T-helper 2 cell treated with Interferon-gamma antibody and Interleukin-4, amounts not matched to agents 5 μg/mL and 100 μg/mL, for 36 hours (primary cell): ENCODE data around the gene ZBTB37.
A peak's percentile ranks its signal among the peaks of the same experiment; 100 is the strongest.
"Not testable (repeated sequence)": the region's sequence is repeated elsewhere in the genome, so short reads cannot be mapped to it uniquely, and the experiment has no call there.

Experiments used
- DNase-seq: peaks from one replicate; pipeline ENCODE4 v3.0.0; 2021; ENCODE audit warnings: low spot score
- H3K27ac Mint-ChIP-seq: one replicate; pipeline ENCODE4 v1.8.0; 2021; ENCODE audit warnings: mild to moderate bottlenecking, mixed read lengths
- H3K27me3 Mint-ChIP-seq: one replicate; pipeline ENCODE4 v1.8.0; 2021; ENCODE audit warnings: low read depth, mixed read lengths
- H3K36me3 Mint-ChIP-seq: one replicate; pipeline ENCODE4 v1.8.0; 2021; ENCODE audit warnings: low read depth, mixed read lengths
- H3K4me1 Mint-ChIP-seq: one replicate; pipeline ENCODE4 v1.8.0; 2021; ENCODE audit warnings: low read depth, mixed read lengths
- H3K4me3 Mint-ChIP-seq: one replicate; pipeline ENCODE4 v1.8.0; 2022; ENCODE audit warnings: mild to moderate bottlenecking, moderate library complexity, mixed read lengths
- H3K9me3 Mint-ChIP-seq: one replicate; pipeline ENCODE4 v1.8.0; 2021; ENCODE audit warnings: mixed read lengths

ZBTB37 gene

DNA sequence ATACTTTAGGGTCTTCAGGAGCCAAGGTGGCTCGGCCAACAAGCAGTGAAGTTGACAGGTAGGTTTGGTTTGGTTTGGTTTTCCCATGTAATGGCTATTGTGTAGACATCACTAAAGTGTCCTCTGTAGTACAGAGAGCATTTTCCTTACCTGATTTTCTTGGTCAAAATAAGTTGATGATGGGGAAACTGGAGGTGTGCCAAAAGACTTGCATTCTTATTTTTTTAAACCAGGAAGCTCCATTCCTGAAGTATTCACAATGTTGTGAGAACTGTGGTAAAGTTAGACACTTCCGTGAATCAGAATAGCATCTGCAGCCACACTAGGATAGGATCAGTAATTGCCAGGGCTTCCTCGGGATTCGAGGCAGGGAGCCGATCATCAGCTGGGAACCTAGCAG, 2.9 kb downstream of the ZBTB37 start:
- H3K36me3 Mint-ChIP-seq = peaks cover 43% of the 10 kb centered on the region
- no peaks in the 10 kb centered on the region for H3K9me3 Mint-ChIP-seq
- DNase-seq = no peak
- H3K27me3 Mint-ChIP-seq = no peaks in the 10 kb centered on the region
- H3K27ac Mint-ChIP-seq = peak overlapping the region; percentile 95
- H3K4me3 Mint-ChIP-seq = peak overlapping the region; percentile 98
- H3K4me1 Mint-ChIP-seq = peaks cover 35% of the 10 kb centered on the region

DNA sequence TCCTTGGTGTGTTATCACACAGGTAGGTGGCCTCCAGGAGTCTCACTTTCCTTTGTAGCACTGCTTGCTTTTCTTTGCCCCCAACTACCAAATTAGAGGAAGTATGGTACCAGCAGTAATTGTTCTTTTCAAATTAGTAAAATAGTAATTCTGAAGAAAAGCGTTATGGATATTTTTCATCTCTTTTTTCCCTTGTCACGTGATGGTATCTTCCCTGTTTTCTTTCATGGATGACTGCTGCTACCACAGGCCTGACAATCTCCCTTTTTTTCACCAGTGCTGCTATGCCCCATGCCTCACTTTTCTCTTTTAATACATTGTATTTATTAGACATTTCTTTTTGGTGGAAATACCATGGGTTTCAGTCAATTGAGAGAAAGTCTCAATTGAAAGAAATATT, 3.3 kb downstream of the ZBTB37 start:
- Mint-ChIP-seq H3K36me3 (peaks cover 39% of the 10 kb centered on the region), H3K27me3 (no peaks in the 10 kb centered on the region), H3K4me1 (peaks cover 34% of the 10 kb centered on the region), H3K4me3 (peak overlapping the region; percentile 98), H3K9me3 (no peaks in the 10 kb centered on the region), H3K27ac (peak overlapping the region; percentile 95)
- DNase-seq = no peak

DNA sequence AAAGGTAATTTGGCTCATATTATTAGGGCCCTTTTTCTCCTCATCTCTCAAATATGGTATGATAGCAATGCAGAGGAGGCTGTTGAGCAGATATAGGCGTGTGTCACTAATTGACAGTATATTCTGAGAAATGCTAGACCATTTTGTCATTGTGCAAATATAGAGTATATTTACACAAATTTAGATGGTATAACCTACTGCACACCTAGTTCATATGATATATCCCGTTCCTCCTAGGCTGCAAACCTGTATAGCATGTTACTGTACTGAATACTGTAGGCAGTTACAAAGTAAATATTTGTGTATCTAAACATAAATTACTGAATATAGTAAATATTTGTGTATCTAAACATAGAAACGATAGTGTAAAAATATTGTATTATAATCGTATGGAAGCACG, 8.6 kb downstream of the ZBTB37 start:
- no peak for DNase-seq
- Mint-ChIP-seq H3K27me3 (no peaks in the 10 kb centered on the region), H3K27ac (no peak overlapping the region), H3K9me3 (no peaks in the 10 kb centered on the region), H3K4me1 (peaks cover 7% of the 10 kb centered on the region), H3K4me3 (no peak overlapping the region), H3K36me3 (peaks cover 27% of the 10 kb centered on the region)

DNA sequence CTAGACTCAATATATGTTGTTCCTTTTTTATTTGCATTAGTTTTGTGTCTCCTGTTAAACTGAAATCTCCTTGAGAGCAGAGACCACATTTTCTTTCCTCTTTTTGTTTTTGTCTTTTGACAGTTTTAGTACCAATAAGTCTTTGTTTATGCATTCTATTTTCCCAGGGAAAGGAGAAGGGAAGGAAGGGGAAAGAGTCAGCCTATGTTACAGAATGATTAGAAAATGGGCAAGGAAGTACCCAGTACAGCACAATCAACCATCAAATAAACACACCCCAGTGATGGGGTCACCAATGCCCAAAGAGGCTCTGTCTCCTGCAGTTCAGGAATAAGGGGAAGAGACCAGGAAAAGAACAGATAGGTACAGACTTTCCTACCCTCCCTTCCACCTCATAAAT, 10.1 kb downstream of the ZBTB37 start:
- Mint-ChIP-seq H3K36me3 (peaks cover 23% of the 10 kb centered on the region), H3K4me1 (peaks cover 2% of the 10 kb centered on the region), H3K4me3 (no peak overlapping the region), H3K9me3 (no peaks in the 10 kb centered on the region), H3K27ac (no peak overlapping the region), H3K27me3 (no peaks in the 10 kb centered on the region)
- no peak for DNase-seq

DNA sequence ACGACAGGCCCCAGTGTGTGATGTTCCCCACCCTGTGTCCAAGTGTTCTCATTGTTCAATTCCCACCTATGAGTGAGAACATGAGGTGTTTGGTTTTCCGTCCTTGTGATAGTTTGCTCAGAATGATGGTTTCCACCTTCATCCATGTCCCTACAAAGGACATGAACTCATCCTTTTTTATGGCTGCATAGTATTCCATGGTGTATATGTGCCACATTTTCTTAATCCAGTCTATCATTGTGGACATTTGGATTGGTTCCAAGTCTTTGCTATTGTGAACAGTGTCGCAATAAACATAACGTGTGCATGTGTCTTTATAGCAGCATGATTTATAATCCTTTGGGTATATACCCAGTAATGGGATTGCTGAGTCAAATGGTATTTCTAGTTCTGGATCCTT, 12.9 kb downstream of the ZBTB37 start:
- H3K9me3 Mint-ChIP-seq, H3K4me3 Mint-ChIP-seq, H3K27ac Mint-ChIP-seq, H3K4me1 Mint-ChIP-seq, DNase-seq, H3K27me3 Mint-ChIP-seq: not testable (repeated sequence)
- peaks cover 17% of the 10 kb centered on the region for H3K36me3 Mint-ChIP-seq

DNA sequence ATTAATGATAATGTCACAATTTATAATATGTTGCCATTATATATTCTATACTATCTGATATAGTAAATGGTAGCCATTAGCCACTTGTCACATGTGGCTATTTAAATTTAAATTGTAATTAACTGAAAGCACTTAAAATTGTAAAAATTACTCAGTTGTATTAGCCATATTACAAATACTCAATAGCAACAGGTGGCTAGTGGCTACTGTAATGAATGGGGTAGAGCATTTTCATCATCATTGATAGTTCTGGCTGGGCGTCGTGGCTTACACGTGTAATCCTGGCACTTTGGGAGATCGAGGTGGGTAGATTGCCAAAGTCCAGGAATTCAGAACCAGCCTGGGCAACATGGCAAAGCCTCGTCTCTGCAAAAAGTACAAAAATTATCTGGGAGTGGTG, 16.5 kb downstream of the ZBTB37 start:
- Mint-ChIP-seq H3K27me3 (no peaks in the 10 kb centered on the region), H3K9me3 (no peaks in the 10 kb centered on the region), H3K27ac (no peak overlapping the region), H3K4me3 (no peak overlapping the region), H3K4me1 (peaks cover 10% of the 10 kb centered on the region), H3K36me3 (peaks cover 25% of the 10 kb centered on the region)
- DNase-seq = no peak

DNA sequence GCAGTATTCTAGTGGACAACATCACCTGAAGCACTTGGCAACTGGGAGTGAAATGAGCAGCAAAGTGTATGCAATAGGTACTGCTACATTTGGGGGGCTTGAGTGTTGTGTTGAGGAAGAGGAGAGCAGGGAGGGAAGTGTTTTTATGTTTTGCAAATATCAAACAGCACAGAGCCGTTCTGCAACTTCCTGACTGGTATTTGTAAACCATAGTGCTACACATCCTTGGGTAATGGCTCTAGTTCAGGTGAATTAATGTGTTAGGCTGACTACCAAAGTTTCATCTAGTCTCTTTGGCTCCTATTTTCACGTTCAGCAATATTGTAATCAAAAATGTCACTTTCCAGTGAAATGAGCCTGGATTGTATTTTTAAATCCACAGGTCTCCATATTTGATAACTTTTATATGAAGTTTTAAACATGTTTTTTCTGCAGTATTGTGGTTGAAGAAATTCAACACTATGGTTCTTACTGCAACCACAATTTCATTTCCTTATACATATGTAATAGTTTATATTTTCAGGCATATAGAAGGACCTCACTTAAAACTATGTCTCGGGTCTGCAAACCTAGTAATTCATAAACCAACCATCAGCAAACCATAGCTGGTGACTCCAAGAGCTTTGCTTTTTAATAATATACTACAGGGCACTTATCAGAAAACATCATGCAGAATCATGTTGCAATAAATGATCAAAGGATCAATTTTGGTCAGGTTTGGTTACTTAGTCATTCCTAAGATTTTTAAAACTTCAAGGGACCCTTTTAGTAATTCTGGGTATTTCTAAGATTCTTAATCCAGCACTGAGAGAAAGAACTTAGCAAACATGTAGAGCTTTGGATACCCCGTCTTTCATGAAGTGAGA, 18.8 kb downstream of the ZBTB37 start:
- peaks cover 10% of the 10 kb centered on the region for H3K4me1 Mint-ChIP-seq
- no peak overlapping the region for H3K4me3 Mint-ChIP-seq
- H3K27ac Mint-ChIP-seq = no peak overlapping the region
- peaks cover 36% of the 10 kb centered on the region for H3K36me3 Mint-ChIP-seq
- H3K9me3 Mint-ChIP-seq = no peaks in the 10 kb centered on the region
- no peak for DNase-seq
- no peaks in the 10 kb centered on the region for H3K27me3 Mint-ChIP-seq

DNA sequence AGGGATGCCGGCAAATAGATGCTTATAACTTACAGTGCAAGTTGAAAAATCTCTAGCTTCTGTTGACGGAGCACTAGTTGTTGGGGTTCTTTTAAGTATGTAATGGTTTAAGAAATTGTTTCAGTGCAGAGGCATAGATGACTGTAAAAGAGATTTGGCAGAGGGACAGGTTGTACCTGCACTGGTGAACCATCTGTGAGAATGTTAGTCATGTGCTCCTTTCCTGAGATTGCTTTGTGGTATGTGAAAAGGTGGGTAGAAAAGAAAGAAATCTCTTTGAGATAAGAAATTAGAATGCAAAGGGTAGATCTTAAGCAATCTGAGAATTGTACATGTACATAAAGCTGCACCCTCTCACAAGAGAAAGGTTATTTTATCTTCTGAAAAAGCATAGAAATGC, 19.4 kb downstream of the ZBTB37 start:
- no peak for DNase-seq
- no peaks in the 10 kb centered on the region for H3K9me3 Mint-ChIP-seq
- peaks cover 36% of the 10 kb centered on the region for H3K36me3 Mint-ChIP-seq
- H3K27me3 Mint-ChIP-seq = no peaks in the 10 kb centered on the region
- H3K4me1 Mint-ChIP-seq = peaks cover 10% of the 10 kb centered on the region
- H3K27ac Mint-ChIP-seq = no peak overlapping the region
- H3K4me3 Mint-ChIP-seq = no peak overlapping the region

DNA sequence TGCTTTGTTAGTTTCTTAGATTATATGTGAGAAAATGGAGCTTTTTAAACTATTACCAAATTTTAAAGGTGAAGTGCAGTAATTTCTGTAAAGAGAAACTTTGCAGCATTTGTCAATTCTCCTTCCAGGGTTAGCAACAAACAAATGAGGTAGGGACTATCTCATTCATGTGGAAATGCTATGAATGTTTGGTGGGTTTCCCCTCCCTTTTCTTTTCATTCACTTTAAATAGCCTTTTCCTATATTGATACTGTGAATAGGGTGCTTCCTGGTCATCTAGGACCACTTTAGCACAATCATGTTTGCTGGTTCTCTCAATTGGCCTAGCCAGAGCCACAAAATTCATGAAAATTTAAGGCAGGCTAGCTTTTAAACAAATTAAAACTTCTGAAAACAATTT, 20.6 kb downstream of the ZBTB37 start:
- Mint-ChIP-seq H3K9me3 (no peaks in the 10 kb centered on the region), H3K4me3 (no peak overlapping the region), H3K36me3 (peaks cover 36% of the 10 kb centered on the region), H3K27me3 (no peaks in the 10 kb centered on the region), H3K4me1 (peaks cover 10% of the 10 kb centered on the region), H3K27ac (no peak overlapping the region)
- DNase-seq = no peak

DNA sequence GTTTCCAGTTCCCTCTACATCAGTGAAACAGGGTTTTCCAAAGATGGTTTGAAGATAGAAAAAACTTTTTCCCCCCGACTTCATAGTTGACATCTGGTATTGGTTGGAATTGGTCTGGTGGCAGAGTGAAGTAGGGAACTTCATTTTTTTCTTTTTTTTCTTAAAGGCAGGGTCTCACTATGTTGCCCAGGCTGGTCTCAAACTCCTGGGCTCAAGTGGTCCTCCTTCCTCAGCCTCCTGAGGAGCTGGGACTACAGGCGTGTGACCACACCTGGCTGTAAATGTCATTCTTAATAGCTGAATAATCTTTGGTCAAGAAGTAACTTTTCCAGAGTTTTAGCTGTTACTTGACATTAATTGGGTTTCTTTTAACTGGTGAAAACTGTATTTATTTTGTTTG, 21.7 kb downstream of the ZBTB37 start:
- Mint-ChIP-seq H3K9me3 (no peaks in the 10 kb centered on the region), H3K27me3 (no peaks in the 10 kb centered on the region), H3K4me3 (no peak overlapping the region)

DNA sequence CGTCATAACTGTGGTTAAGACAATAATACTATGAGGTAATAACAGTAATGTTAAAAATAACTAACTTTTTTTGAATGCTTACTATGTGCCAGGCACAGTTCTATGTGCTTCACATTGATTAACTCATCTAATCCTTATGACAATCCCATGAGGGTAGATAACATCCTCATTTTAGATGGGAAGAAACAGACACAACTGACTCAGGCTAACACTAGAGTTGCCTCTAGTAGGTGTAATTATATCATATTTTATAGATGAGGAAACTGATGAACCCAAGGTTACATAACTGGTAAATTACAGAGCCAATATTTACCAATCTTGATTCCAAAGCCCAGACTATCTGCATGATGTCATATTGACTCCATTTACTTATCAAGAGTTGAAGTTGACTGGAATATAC, 25.4 kb downstream of the ZBTB37 start:
- Mint-ChIP-seq H3K36me3 (peaks cover 16% of the 10 kb centered on the region), H3K9me3 (no peaks in the 10 kb centered on the region), H3K27me3 (no peaks in the 10 kb centered on the region), H3K4me1 (no peaks in the 10 kb centered on the region), H3K4me3 (no peak overlapping the region), H3K27ac (no peak overlapping the region)
- DNase-seq = no peak

More for the DNA sequence above, 21.7 kb downstream of the ZBTB37 start:
- no peak for DNase-seq
- peaks cover 38% of the 10 kb centered on the region for H3K36me3 Mint-ChIP-seq
- peaks cover 10% of the 10 kb centered on the region for H3K4me1 Mint-ChIP-seq
- no peak overlapping the region for H3K27ac Mint-ChIP-seq

DNA sequence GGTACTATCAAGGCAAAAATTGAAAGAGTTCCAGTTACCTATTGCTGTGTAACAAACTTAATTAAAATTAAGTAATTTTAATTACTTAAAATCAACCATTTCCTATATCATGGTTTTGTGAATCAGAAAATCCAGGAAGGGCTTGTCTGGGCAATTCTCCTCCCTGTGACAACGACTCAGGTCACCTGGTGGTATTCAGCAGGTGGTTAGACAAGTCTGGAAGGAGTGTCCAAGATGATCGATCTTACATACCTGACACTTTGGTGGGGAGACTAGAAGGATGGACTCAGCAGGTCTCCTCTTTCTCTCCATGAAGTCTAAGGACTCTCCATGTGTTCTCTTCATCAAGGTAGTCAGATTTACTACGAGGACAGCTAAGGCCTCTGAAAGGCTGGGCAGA, 26.0 kb downstream of the ZBTB37 start:
- Mint-ChIP-seq H3K9me3 (no peaks in the 10 kb centered on the region), H3K4me3 (no peak overlapping the region), H3K27ac (no peak overlapping the region), H3K4me1 (no peaks in the 10 kb centered on the region), H3K36me3 (peaks cover 16% of the 10 kb centered on the region), H3K27me3 (no peaks in the 10 kb centered on the region)
- no peak for DNase-seq

DNA sequence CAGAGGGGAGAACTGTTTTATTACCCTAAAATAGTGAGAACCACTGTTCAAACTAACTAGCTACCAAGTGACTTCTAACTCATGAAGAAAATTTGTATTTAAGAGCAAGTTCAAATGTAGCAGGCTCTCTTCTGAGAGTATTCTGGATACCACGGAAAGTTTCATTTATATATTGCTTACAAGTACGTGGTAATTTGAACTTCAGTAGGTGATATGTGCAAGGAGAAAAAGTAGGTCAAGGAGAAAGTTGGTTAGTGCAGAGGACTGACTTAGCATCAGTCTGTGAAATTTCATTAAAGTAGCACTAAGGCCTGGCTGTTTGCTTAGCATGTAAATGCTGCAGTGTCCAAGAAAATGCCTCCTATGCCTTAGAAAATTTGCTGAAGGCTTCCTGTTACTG, 32.2 kb downstream of the ZBTB37 start:
- no peak for DNase-seq
- no peak overlapping the region for H3K4me3 Mint-ChIP-seq
- H3K36me3 Mint-ChIP-seq = no peaks in the 10 kb centered on the region
- H3K9me3 Mint-ChIP-seq = no peaks in the 10 kb centered on the region
- no peaks in the 10 kb centered on the region for H3K27me3 Mint-ChIP-seq
- no peaks in the 10 kb centered on the region for H3K4me1 Mint-ChIP-seq
- no peak overlapping the region for H3K27ac Mint-ChIP-seq

DNA sequence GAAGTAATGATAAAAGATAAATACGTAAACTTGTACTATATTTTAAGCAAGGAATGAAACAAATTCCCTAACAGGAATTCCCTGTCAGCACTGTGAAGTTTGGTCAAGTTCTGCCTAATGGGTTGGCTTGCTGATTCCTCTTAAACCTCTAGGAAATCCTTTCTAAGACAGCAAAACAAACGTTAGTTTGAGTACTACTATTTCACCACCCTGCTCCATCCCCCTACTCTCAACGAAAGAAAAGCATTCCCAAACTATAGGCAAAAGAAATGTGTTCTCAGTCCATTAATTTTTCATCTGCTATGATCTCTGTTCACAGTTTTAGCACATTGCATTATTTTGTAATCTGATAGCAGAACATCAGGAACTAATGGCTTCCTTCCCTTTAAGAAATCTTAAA, 32.8 kb downstream of the ZBTB37 start:
- Mint-ChIP-seq H3K4me3 (no peak overlapping the region), H3K9me3 (no peaks in the 10 kb centered on the region), H3K27ac (no peak overlapping the region), H3K36me3 (no peaks in the 10 kb centered on the region), H3K4me1 (no peaks in the 10 kb centered on the region), H3K27me3 (no peaks in the 10 kb centered on the region)
- no peak for DNase-seq
